ENCODE data around the gene NPIPA8.
"Not testable (repeated sequence)": the region's sequence is repeated elsewhere in the genome, so short reads cannot be mapped to it uniquely, and the experiment has no call there.

GRCh38 chr16:18270171-18270570 is 66.4 kb downstream of the NPIPA8 start:
- not testable (repeated sequence) for TF ChIP-seq POLR2AphosphoS5, EP300 (IDR thresholded peaks at IDR 0.05)
